Endothelial cell of umbilical vein (primary cell): ENCODE measurements around the gene WDR37. TPM values are rescaled to one million over a fixed set of nuclear protein-coding genes. Genes with fewer than 3 reads are reported as not detected.

Source experiments
- BruUV-seq: library from RNA; stranded (reverse); fragments of 400-500 nt; replicated peaks from 2 replicates; lab custom pipeline; 2021; lab: Mats Ljungman, UMichigan
- CTCF ChIA-PET: fragments of 300-600, 350-600 bp; sonication (Branson Sonifier 250); formaldehyde crosslinking; loops from one replicate; lab custom pipeline; 2021; ENCODE audit warnings: antibody characterized with exemption, inconsistent platforms; lab: Charles Lee
- POLR2A ChIA-PET: fragments of 300-600, 350-600 bp; sonication (Branson Sonifier 250); formaldehyde crosslinking; loops from one replicate; lab custom pipeline; 2021; ENCODE audit warnings: antibody characterized with exemption, inconsistent platforms; lab: Charles Lee
- DNase-seq: peaks from one replicate; pipeline ENCODE4 v3.0.0-alpha.2; 2011; ENCODE audit warnings: low read depth, low spot score
- FAIRE-seq: peaks from 2 replicates; lab custom pipeline; 2011; peaks lifted over from hg19 to GRCh38; lab: Jason Lieb, UNC
- H2AFZ ChIP-seq: 2 replicates; pipeline ENCODE4 v1.6.0; 2012; ENCODE audit warnings: low read depth, low read length, control low read depth, inconsistent platforms
- H3K27ac ChIP-seq: 2 replicates; pipeline ENCODE4 v1.5.1; 2011; ENCODE audit warnings: low read depth, mild to moderate bottlenecking, control low read depth, low read length, moderate library complexity; ENCODE audit not compliant: insufficient read depth
- H3K27me3 ChIP-seq, 2 experiments: 2 replicates each; pipeline versions ENCODE4 v1.6.0 to v1.6.1; 2011; ENCODE audit warnings: low read length in 2 of 2, mixed read lengths in 1 of 2; ENCODE audit not compliant: control insufficient read depth in 2 of 2, insufficient read depth in 2 of 2
- H3K36me3 ChIP-seq, 2 experiments: 2 replicates in 1 of 2; 3 replicates in 1 of 2; pipeline ENCODE4 v1.5.1; 2011; ENCODE audit warnings: low read length in 2 of 2, mild to moderate bottlenecking in 1 of 2, moderate library complexity in 1 of 2; ENCODE audit not compliant: control insufficient read depth in 2 of 2, insufficient read depth in 2 of 2; ENCODE audit errors: extremely low read depth in 1 of 2
- H3K4me1 ChIP-seq: 3 replicates; pipeline ENCODE4 v1.5.1; 2011; ENCODE audit warnings: mild to moderate bottlenecking, low read length; ENCODE audit not compliant: control insufficient read depth, insufficient read depth; ENCODE audit errors: extremely low read depth
- H3K4me2 ChIP-seq: 2 replicates; pipeline ENCODE4 v1.6.1; 2011; ENCODE audit warnings: low read length, control low read depth, mixed read lengths; ENCODE audit not compliant: insufficient read depth
- H3K4me3 ChIP-seq, 3 experiments: fragments of 200-600 bp in 1 of 3; sonication (generic), shearing (Covaris generic) in 1 of 3; replicated peaks in 1 of 3; 2 replicates each; pipeline ENCODE4 v1.5.1; 2011 to 2016; ENCODE audit warnings: control low read depth in 3 of 3, low read length in 3 of 3, mild to moderate bottlenecking in 2 of 3, inconsistent platforms in 1 of 3, low read depth in 1 of 3, moderate library complexity in 1 of 3; ENCODE audit not compliant: insufficient read depth in 1 of 3
- H3K79me2 ChIP-seq: 2 replicates; pipeline ENCODE4 v1.6.0; 2012; ENCODE audit warnings: low read length, inconsistent platforms; ENCODE audit not compliant: control insufficient read depth, insufficient read depth
- H3K9ac ChIP-seq: replicated peaks from 2 replicates; pipeline ENCODE3; 2011; ENCODE audit warnings: low read length, control low read depth; ENCODE audit not compliant: insufficient read depth; ENCODE audit errors: extremely low read depth
- H3K9me1 ChIP-seq: replicated peaks from 3 replicates; pipeline ENCODE4 v1.6.0; 2011; ENCODE audit warnings: mild to moderate bottlenecking, low read length; ENCODE audit not compliant: control insufficient read depth, insufficient read depth; ENCODE audit errors: extremely low read depth
- H3K9me3 ChIP-seq: replicated peaks from 2 replicates; pipeline ENCODE4 v1.5.1; 2012; ENCODE audit warnings: low read length, inconsistent platforms; ENCODE audit not compliant: control insufficient read depth, insufficient read depth
- H4K20me1 ChIP-seq: replicated peaks from 2 replicates; pipeline ENCODE3; 2011; ENCODE audit warnings: mild to moderate bottlenecking, low read length; ENCODE audit not compliant: control insufficient read depth, insufficient read depth; ENCODE audit errors: extremely low read depth
- CTCF ChIP-seq, 2 donors: IDR thresholded peaks; 1 replicate in 1 of 2; 2 replicates in 1 of 2; pipeline ENCODE4 v1.5.1; 2011; ENCODE audit warnings: low read length in 2 of 2, mild to moderate bottlenecking in 2 of 2, moderate library complexity in 2 of 2, control low read depth in 1 of 2, inconsistent platforms in 1 of 2, low read depth in 1 of 2; ENCODE audit not compliant: insufficient read depth in 1 of 2; ENCODE audit errors: extremely low read depth in 1 of 2
- EZH2 ChIP-seq: IDR thresholded peaks from 2 replicates; pipeline ENCODE4 v1.6.1; 2012; ENCODE audit warnings: borderline replicate concordance, low read depth, mild to moderate bottlenecking, moderate library complexity, low read length, inconsistent platforms; ENCODE audit not compliant: severe bottlenecking
- FOS ChIP-seq: IDR thresholded peaks from 2 replicates; pipeline ENCODE4 v1.6.1; 2011; ENCODE audit warnings: mild to moderate bottlenecking, low read length, moderate library complexity, borderline replicate concordance; ENCODE audit not compliant: insufficient read depth
- GATA2 ChIP-seq: IDR thresholded peaks from 2 replicates; pipeline ENCODE4 v1.7.0; 2011; ENCODE audit warnings: low read depth, mild to moderate bottlenecking, moderate library complexity, mixed read lengths, low read length; ENCODE audit not compliant: insufficient read length, insufficient read depth
- JUN ChIP-seq: IDR thresholded peaks from 2 replicates; pipeline ENCODE4 v1.6.1; 2011; ENCODE audit warnings: borderline replicate concordance, low read depth; ENCODE audit not compliant: insufficient read length, insufficient read depth
- MAX ChIP-seq: IDR thresholded peaks from 2 replicates; pipeline ENCODE4 v1.6.1; 2011; ENCODE audit not compliant: insufficient read depth, insufficient read length
- MYC ChIP-seq: IDR thresholded peaks from one replicate; pipeline ENCODE4 v1.6.1; 2011; ENCODE audit warnings: mild to moderate bottlenecking, low read depth, low read length
- POLR2A ChIP-seq: IDR thresholded peaks from 2 replicates; pipeline ENCODE4 v1.6.1; 2012; ENCODE audit warnings: low read depth, mild to moderate bottlenecking, control low read depth, low read length
- POLR2AphosphoS5 ChIP-seq: IDR thresholded peaks from 2 replicates; pipeline ENCODE4 v1.6.1; 2012; ENCODE audit warnings: low read depth, mild to moderate bottlenecking, control low read depth, low read length, moderate library complexity; ENCODE audit not compliant: insufficient read depth
- dilution Hi-C: fragments of 300-500 bp; cut with MboI; formaldehyde crosslinking; loops from one replicate; pipeline ENCODE4 v1.15.0; 2019; ENCODE audit warnings: low sequenced_read_pairs; ENCODE audit not compliant: extremely low pct_ligation_motif_present
- intact Hi-C: fragments of 100-400 bp; cut with micrococcal nuclease; formaldehyde crosslinking; loops from one replicate; pipeline ENCODE4 v1.10.0; 2022
- polyA plus RNA-seq, 4 experiments: library from polyadenylated mRNA; depleted of rRNA in 3 of 4; stranded (reverse) in 3 of 4; unstranded in 1 of 4; fragments of >200 nt; gene quantifications; 2 replicates each; pipeline versions ENCODE4 v1.2.1 to v1.2.3, GENCODE V29; 2011 to 2012; ENCODE audit warnings: missing spikeins in 1 of 4
- total RNA-seq: library from RNA; stranded (reverse); gene quantifications from 2 replicates; pipeline ENCODE4 v1.2.3, GENCODE V29; 2021

The WDR37 gene
- total and polyA plus RNA-seq, 2 donors (not counting 3 experiments of a cell fraction or from before 2014, with no cell fraction given), result 21.7 to 25.5 TPM

- Histone ChIP-seq H3K9ac (no peak overlapping the region), H2AFZ (no peak overlapping the region), H3K36me3 (no peaks in the 10 kb centered on the region), H3K4me3 (no peak overlapping the region), H3K4me2 (no peak overlapping the region), H3K9me1 (no peaks in the 10 kb centered on the region), H3K27me3 (no peaks in the 10 kb centered on the region), H3K27ac (no peak overlapping the region), H3K79me2 (no peaks in the 10 kb centered on the region), H4K20me1 (no peaks in the 10 kb centered on the region), H3K4me1 (no peaks in the 10 kb centered on the region), H3K9me3 (no peaks in the 10 kb centered on the region)
- FAIRE-seq (no peak), DNase-seq (no peak)
- ChIA-PET CTCF (no interaction called here), POLR2A (no interaction called here)
- intact Hi-C loops, result no loop called here
- BruUV-seq, result no TSS peak
- dilution Hi-C loops, result no loop called here
- no peak for TF ChIP-seq JUN
- TF ChIP-seq CTCF (IDR thresholded peaks at IDR 0.05; ENCODE audit: extremely low read depth in 1 of 2, insufficient read depth in 1 of 2, low read depth in 1 of 2, low read length in 2 of 2), result no peak
- TF ChIP-seq POLR2AphosphoS5, result no peak
- no peak for TF ChIP-seq GATA2
- TF ChIP-seq EZH2, result no peak
- no peak for TF ChIP-seq POLR2A
- no peak for TF ChIP-seq MYC
- TF ChIP-seq FOS, result no peak
- TF ChIP-seq MAX, result no peak
Observed at GRCh38 chr10:1177936-1178335, 121.8 kb downstream of the WDR37 start.
